Mesothelial cell of epicardium (in vitro differentiated cells): ENCODE data around the gene APLF. TPM values are rescaled to one million over a fixed set of nuclear protein-coding genes. Genes with fewer than 3 reads are reported as not detected.
"Not testable (repeated sequence)": the region's sequence is repeated elsewhere in the genome, so short reads cannot be mapped to it uniquely, and the experiment has no call there.

Experiments
- DNase-seq, 2 experiments: peaks; one replicate each; pipeline ENCODE4 v3.0.0; 2021; ENCODE audit warnings: low spot score in 2 of 2; ENCODE audit not compliant: unreplicated experiment in 2 of 2
- H3K27ac Mint-ChIP-seq: 2 replicates; pipeline ENCODE4 v1.8.0; 2021; ENCODE audit warnings: mixed read lengths
- H3K27me3 Mint-ChIP-seq: 2 replicates; pipeline ENCODE4 v1.8.0; 2021; ENCODE audit warnings: low read depth, mixed read lengths
- H3K36me3 Mint-ChIP-seq: 2 replicates; pipeline ENCODE4 v1.8.0; 2021; ENCODE audit warnings: mixed read lengths
- H3K4me1 Mint-ChIP-seq: 2 replicates; pipeline ENCODE4 v1.8.0; 2021; ENCODE audit warnings: mixed read lengths
- H3K4me3 Mint-ChIP-seq: 2 replicates; pipeline ENCODE4 v1.8.0; 2021; ENCODE audit warnings: mild to moderate bottlenecking, moderate library complexity, mixed read lengths
- H3K9me3 Mint-ChIP-seq: 2 replicates; pipeline ENCODE4 v1.8.0; 2021; ENCODE audit warnings: mixed read lengths
- CTCF ChIP-seq: fragments of 200-600 bp; sonication (generic); IDR thresholded peaks from one replicate; pipeline ENCODE4 v1.5.0; 2021; ENCODE audit warnings: antibody characterized with exemption; ENCODE audit not compliant: unreplicated experiment
- total RNA-seq: library from RNA; stranded (reverse); gene quantifications from 3 replicates; pipeline ENCODE4 v1.2.1, GENCODE V29; 2021

Gene APLF
- total RNA-seq, 1 donor from 2014 or later, result 6.7 TPM

GRCh38 chr2:68564426-68564825, 97.0 kb downstream of the APLF start:
- Mint-ChIP-seq H3K9me3 (no peaks in the 10 kb centered on the region), H3K4me1 (peaks cover 18% of the 10 kb centered on the region), H3K36me3 (no peaks in the 10 kb centered on the region), H3K4me3 (no peak overlapping the region), H3K27me3 (no peaks in the 10 kb centered on the region), H3K27ac (no peak overlapping the region)
- no peak for TF ChIP-seq CTCF
- DNase-seq, result no peak

GRCh38 chr2:68565273-68565672, 97.9 kb downstream of the APLF start:
- Mint-ChIP-seq H3K4me1 (peaks cover 18% of the 10 kb centered on the region), H3K36me3 (no peaks in the 10 kb centered on the region), H3K27ac (peak overlapping the region; percentile 30), H3K9me3 (no peaks in the 10 kb centered on the region), H3K4me3 (no peak overlapping the region), H3K27me3 (no peaks in the 10 kb centered on the region)
- no peak for DNase-seq
- no peak for TF ChIP-seq CTCF

- Mint-ChIP-seq H3K27me3 (no peaks in the 10 kb centered on the region), H3K36me3 (no peaks in the 10 kb centered on the region), H3K4me3 (no peak overlapping the region), H3K4me1 (peaks cover 18% of the 10 kb centered on the region), H3K9me3 (no peaks in the 10 kb centered on the region), H3K27ac (peak overlapping the region; percentile 79)
- TF ChIP-seq CTCF, result no peak
- no peak for DNase-seq
Measured at GRCh38 chr2:68565858-68566257, 98.5 kb downstream of the APLF start.

- Mint-ChIP-seq H3K4me1 (peaks cover 18% of the 10 kb centered on the region), H3K27me3 (no peaks in the 10 kb centered on the region), H3K36me3 (no peaks in the 10 kb centered on the region), H3K27ac (peak overlapping the region; percentile 79), H3K9me3 (no peaks in the 10 kb centered on the region), H3K4me3 (no peak overlapping the region)
- no peak for DNase-seq
- TF ChIP-seq CTCF, result no peak
Measured at GRCh38 chr2:68566362-68566761, 99.0 kb downstream of the APLF start.

GRCh38 chr2:68568116-68568515, 100.7 kb downstream of the APLF start:
- no peak for TF ChIP-seq CTCF
- DNase-seq, result no peak
- Mint-ChIP-seq H3K4me1 (peaks cover 18% of the 10 kb centered on the region), H3K27ac (no peak overlapping the region), H3K9me3 (peaks cover 5% of the 10 kb centered on the region), H3K4me3 (no peak overlapping the region), H3K36me3 (peaks cover 3% of the 10 kb centered on the region), H3K27me3 (no peaks in the 10 kb centered on the region)

GRCh38 chr2:68569604-68570003, 102.2 kb downstream of the APLF start:
- Mint-ChIP-seq H3K27ac (no peak overlapping the region), H3K9me3 (peaks cover 5% of the 10 kb centered on the region), H3K4me3 (no peak overlapping the region), H3K27me3 (no peaks in the 10 kb centered on the region), H3K36me3 (peaks cover 3% of the 10 kb centered on the region), H3K4me1 (peaks cover 13% of the 10 kb centered on the region)
- no peak for DNase-seq
- TF ChIP-seq CTCF, result no peak

GRCh38 chr2:68570434-68570833, 103.0 kb downstream of the APLF start:
- H3K27ac Mint-ChIP-seq, H3K4me3 Mint-ChIP-seq, H3K27me3 Mint-ChIP-seq, H3K4me1 Mint-ChIP-seq, H3K9me3 Mint-ChIP-seq, DNase-seq, H3K36me3 Mint-ChIP-seq: not testable (repeated sequence)
